Activated T-cell treated with anti-CD3 and anti-CD28 coated beads for 24 hours (primary cell): ENCODE measurements around the gene SEC22A.

Experiments used
- DNase-seq: peaks from one replicate; pipeline ENCODE4 v3.0.0-alpha.2; 2020; ENCODE audit warnings: low read depth

The SEC22A gene

DNA sequence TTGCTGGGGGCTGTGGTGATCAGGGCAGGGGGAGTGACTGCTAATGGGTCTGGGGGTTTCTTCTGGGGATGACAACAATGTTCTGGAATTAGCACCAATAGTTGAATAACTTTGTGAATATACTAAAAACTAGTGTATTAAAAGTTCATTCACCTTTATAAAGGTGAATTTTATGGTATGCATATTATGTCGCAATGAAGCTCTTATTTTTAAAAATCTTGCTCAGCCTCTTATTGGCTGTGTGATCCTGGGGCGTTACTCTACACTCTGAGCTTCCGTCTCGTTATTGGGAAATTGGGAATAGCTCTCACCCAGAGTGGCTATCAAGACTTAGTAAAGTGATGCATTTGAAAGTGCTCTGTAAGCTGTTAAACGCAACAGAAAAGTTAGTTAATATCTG, 105.3 kb downstream of the SEC22A start:
- no peak for DNase-seq

DNA sequence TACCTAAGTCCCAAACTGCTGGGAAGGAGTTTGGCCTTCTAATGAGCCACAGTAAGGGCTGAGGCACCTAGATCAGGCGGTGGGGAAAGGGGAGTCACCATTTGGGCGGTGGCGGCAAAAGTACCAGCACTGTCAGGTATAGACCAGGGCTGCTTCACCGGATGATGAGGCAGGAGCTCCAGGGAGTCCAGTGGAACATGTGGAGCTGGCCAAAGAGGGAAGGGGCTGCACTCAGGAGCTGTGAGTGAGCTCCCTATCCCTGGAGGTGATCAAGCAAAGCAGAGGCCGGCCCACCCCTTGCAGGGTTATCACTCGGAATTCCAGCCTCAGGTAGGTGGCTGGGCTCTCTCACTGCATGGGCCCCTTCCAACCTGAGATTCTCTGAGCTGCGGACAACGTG, 108.4 kb downstream of the SEC22A start:
- DNase-seq: no peak

DNA sequence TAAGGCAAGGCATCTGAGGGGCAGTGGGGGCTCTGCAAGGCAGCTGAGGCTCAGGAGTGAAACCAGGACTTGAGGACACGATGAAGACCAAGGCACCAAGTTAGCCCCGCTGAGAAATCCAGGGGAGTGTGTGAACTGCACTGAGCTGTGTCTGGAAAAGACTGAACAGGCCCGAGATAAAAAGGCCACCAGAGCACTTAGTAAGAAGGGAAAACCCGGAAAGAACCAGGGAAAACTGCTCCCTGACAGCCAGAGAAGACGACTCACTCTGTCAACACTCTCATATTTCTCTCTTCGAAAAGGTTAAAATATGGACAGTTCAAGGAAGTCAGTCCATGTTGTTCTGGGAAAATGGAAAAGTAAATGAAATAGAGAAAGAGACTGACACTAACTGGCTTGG, 109.0 kb downstream of the SEC22A start:
- no peak for DNase-seq

DNA sequence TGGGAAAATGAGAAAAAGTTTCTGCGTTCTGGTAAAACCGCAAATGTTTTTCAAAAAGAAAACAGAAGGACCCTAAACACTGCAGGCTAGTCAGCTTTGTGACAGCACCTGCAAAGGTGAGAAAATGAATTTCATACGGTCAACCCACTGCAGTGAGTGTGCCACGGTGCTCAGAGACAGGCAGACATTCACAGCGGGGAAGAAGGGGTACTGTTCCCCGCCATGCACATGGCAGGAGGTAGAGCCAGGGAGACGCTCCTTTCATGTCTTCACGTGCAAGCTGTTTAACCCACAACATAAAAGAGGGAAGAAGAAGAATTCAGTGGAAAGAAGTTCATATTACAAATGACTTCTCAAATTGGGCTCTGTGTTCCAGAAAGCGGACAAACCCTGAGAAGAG, 109.5 kb downstream of the SEC22A start:
- no peak for DNase-seq

DNA sequence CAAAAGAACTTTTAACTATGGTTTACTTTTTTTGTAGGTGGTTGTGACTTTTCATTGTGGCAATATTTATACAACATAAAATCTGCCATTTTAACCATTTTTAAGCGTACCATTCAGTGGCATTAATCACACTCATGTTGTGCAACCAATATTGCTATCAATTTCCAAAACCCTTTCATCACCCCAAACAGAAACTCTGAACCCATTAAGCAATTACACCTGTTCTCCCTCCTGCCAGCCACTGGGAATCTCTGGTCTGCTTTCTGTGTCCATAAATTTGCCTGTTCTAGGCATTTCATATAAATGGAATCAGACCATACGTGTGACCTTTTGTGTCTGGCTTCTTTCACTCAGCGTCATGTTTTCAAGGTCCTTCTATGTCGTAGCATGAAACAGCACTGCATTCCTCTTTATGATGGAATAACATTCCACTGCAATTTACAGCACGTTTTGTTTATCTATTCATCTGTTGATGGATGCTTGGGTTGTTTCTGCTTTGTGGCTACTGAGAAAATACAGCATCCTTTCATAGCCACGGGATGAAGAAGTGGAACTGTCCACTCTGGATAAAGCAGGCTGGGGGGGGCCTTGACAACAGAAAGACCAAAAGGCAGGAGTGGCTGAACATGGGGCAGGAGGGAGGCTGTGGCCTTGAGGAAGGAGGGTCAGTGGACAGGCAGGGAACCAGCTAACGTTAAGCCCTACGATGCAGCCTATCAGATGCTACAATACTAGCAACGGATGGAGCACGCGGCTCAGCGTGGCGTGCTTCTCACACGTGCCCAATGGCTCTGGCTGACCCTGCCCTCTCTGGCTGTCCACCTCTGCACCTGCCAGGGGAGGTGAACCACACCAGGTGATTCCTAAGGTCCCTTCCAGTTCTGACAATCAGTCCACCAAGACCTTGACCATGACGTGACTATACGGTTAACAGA, 110.9 kb downstream of the SEC22A start:
- no peak for DNase-seq

DNA sequence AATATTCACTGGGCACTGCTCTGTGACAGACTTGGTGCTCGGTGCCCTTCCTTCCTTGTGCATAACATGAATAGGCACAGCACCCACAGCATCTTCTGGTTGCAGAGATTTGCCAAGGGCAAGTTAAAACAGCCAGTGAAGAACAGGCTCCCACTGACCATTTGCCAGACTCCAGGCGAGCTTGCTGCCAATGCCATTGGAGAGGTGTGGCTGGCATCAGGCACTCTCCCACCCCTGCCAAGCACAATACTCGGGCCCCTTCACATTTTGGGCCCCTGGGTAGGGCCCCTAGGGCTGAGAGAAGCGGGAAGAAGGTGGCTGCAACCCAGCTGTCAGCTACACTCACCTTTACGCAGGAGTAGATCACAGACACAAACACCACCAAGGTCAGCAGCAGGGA, 112.1 kb downstream of the SEC22A start:
- DNase-seq: no peak

DNA sequence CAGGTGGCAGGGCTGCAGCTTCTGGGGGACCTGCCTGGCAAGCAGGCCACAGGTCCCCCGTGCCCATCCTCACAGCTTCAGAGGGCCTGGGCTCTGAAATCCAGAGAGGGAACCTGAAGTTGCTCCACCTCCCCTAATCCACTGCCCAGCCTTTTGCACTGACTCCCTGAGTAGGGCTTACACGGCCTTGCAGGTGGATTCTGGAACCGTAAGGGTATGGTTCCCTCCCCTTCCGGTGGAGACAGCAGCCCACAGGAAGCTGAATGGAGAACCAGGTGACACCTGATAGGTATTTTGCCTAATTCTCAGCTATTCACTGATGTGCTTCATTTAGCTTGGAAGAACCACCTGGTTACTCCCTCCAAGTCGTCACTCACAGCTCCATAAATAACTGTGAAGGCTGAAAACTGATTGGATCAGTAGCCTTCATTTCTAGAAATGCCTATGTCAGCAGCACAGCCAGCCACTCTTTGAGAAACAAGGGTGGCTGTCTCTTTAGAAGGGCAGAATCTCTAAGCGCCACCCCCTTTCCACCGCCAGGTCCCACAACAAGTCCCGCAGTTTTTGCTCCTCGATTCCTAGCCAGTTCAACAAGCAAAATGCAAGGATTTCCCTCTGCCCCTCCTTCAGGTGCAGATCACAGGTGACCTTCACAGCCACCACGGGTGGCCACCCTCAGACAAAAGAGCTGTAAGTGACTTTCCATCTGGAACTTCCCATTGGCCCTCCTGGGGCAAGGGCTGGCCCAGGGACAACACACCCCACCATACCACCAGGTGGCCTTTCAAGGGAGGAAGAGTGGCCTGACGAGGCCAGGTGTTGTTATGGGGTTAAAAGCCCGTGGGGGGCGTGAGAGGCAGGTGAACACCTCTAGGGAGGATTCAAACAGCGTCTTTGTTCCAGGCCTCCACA, 112.9 kb downstream of the SEC22A start:
- DNase-seq: no peak

DNA sequence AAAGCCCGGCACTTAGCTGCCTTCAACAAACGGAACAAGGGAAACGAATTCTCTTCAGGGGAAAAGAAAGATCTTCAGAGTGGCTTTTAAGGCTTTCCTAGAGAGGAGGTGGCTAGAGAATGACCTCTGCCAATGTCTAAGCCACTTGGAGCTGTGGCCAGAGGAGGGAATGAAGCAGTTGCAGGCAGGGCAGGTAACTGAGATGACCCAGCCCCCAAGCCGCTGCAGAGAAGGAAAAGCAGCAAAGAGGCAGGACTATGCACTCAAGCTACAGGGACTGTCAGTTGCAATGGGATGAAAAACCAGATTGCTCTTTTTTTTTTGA, 113.5 kb downstream of the SEC22A start:
- DNase-seq: no peak

DNA sequence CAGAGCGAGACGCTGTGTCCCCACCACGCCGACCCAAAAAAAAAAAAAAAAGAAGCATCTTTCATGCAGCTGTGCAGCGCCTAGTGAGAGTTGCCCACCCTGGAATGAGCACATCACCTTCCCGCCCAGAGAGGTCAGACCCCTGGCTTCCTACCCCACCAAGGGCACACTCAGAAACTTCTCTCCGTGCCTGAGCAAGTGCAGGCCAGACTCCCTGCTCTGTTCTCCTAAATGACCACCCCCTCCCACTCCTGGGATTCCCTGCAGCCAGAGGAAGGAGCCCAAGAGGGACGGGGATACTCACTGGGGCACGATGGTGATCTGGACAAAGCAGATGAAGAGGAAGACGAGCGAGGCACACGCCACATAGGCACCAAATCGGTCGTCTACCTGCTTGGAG, 116.0 kb downstream of the SEC22A start:
- DNase-seq: no peak

DNA sequence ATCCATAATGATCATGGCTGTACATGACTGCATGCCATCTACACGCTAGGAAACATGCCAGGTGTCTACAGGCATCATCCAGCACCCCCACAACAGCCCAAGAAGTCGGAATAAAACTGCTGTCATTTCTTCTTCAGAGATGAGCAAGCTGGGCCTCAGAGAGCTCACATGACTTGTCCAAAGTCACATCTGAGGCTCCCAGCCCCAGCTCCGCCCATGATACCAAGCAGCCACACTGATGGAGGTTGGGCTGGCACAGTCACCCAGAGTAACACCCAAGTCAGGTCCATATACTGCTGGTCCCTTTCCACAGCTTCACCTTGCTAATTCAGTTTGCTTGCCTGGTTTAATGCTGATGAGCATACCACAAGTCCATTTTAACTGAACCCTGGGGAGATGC, 116.6 kb downstream of the SEC22A start:
- no peak for DNase-seq

DNA sequence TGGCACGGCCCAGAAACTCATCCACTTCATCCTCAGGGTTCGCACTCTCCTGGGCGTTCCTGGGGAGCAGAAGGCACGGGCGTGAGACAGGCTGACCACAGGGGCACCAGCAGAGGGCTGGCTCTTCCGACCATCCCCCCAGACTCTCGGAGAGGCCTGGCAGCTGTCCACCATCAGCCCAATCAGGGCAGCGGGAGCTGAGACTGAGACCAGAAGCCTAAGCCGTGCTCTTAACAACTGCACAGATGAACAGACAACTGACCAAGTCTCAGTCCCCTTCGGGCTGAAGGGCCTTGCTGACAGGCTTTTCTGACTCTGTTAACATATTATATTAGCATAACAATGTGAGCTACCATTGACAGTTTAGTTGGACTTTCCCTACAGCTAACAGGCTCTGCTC, 118.0 kb downstream of the SEC22A start:
- no peak for DNase-seq

DNA sequence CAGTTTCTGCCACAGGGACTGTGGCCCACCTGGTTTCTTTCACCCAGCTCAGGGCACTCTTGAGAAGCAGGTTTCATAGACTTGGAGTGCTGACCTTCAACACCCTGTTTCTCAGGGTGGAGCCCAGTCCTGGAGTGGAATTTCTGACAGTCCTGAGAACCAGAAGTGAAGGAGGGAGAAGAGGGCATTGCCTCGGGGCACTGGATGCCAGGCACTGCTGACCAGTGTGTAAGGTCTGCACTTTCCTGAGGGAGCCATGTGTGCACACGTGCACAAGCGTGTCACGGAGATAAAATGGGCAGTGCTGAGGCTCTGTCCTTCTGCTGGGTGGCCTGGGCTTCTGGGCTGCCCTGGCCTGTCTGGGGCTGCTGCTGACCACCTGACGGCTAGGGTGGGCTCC, 118.5 kb downstream of the SEC22A start:
- no peak for DNase-seq

DNA sequence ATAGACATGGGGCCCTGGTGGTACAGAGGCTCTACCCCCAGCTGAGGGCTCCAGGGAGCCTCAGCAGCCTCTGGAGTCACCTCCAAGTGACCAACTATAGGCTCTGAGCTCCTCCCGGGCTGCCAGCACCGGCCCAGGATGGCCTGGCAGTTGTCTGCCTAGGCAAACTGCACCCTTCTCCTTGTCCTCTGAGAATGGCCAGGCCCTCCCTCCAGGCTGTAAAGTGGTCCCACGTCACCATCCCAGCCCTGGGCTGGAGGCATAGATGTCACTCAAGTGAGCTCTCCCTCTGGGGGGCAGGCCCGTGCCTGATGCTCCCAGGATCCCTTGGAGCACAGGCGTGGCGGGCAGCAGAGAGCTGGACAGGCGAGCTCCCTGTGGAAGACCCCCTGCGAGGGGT, 120.1 kb downstream of the SEC22A start:
- DNase-seq: no peak

DNA sequence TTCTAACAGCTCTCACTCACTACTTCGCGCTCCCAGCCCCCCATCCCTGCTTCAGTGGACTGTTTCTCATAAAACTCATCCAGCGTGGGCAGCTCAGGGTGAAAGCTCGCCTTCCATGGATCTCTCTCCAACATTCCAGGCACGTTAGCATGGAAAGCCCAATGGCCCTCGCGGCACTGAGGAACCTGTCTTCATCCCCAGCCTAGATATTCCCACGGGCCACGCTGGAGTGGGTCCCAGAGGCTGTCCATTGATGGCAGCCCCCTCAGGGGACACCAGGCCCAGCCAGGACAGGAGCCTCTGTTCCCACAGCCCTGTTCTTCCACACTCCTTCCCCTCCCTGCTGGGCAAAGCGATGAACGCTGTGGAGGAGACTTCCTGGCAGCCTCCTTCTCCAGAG, 121.1 kb downstream of the SEC22A start:
- no peak for DNase-seq
